HG02938 (cell line): ENCODE results near the gene ARFGAP3.

Source experiments
- ATAC-seq: cut with Tn5 transposase; IDR thresholded peaks from one replicate; pipeline ENCODE4 v1.9.1; 2021; ENCODE audit warnings: mild to moderate bottlenecking, moderate library complexity; ENCODE audit not compliant: unreplicated experiment

ARFGAP3 gene

DNA sequence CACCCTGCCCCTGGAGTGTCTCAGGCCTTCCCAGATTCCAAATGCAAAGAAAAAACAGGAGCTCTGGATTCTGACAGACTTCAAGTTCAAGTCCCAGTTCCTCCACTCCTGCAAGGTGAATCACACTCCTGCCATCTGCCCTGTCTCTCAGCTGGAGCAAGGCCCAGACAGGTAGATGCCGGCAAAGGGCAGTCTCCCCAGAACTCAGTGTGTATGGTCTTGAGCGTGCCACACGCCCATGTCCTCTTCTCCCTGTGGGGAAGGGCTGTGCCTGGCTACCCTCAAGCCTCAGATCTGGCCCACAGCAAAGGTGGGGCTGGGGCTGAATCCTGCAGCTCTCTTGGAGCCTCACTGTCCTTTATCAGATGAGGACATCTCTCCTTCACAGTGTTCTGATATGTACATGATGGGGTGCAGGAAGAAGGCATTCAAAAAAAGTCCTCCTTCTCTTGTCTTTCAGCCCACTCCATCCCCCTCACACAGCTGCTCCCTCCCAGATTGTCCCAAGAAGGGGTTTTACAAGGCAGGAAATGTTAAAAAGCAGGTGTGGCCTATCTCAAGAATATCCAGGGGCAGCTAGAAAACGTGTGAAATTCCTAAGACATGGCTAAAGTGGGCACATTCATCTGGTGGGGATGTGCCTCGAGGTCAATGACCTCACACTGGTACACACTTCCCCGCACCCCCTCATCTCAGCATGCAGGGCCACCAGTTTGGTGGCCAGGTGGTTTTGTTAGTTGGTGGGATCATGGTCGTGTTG is 27.7 kb upstream of the ARFGAP3 start:
- no peak for ATAC-seq

DNA sequence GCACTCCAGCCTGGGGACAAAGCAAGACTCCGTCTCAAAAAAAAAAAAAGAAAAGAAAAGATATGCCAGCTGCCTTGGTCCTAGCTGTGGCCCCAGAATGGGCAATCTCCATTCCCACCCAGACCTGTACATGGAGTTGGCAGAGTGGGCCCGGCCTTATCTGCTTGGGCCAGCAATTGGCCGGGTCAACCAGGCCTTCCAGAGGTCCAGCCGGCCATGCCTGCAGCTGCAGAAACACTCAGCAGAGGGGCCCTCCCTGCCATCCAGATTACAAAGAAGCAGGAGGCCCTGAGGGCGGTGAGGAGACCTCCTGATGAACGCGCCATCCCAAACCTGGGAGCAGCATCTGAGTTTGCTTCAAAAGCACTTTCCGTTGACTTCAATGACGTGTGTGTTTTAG is 26.9 kb upstream of the ARFGAP3 start:
- no peak for ATAC-seq

GRCh38 chr22:42883121-42883520 is 26.0 kb upstream of the ARFGAP3 start:
- ATAC-seq: no peak

- no peak for ATAC-seq
These were observed 25.0 kb upstream of the ARFGAP3 start for GRCh38 chr22:42881982-42882656.

DNA sequence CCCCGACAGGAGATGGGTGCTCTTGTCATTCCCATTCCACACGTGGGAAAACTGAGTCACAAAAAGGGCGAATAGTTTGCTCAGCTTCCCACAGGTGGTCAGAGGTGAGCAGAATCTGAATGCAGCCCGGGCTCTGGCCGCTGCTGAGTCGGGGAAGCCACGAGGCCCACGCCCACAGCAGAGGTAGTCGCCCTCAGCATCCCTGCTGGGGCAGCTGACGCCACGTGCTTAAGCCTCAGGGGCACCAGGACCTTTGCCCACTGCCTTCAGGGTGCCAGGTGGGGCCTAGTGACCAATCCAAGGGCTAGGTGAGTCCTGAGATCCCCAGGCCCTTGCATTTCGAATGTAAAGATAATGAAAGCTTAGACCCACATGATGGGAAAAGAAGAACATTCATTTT is 24.2 kb upstream of the ARFGAP3 start:
- ATAC-seq: no peak

GRCh38 chr22:42880815-42881214 is 23.7 kb upstream of the ARFGAP3 start:
- ATAC-seq: no peak

DNA sequence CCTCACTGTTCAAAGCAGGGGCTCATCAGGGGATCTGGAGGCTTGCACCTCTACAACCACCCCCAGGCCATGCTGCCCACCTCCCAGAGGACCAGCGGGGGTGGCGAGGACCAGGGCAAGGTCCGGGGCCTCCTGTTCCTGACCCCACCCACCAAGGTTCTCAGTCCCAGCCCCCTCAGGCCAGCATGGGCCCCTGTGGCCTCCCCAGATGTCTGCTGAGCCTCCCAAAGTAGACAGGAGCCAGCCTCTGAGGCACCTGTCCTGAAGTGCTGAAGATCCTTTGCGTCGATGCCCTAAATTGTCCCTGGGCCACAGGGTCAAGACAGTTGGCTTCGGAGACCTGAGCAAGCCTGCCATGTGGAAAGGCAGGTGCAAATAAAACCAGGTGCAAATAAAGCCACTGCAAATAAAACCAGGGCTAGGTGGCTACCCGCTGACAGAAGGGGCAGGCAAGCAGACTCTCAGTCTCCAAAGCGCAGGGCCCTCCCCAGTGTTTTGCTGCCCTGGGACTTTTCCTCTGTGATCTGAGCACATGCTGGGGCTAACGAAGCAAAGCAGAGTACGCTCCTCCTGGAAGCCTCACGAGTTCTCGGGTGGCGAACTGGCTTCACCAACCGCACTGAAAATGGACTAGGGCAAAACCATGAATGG is 22.4 kb upstream of the ARFGAP3 start:
- no peak for ATAC-seq

GRCh38 chr22:42878561-42879305 is 21.7 kb upstream of the ARFGAP3 start:
- no peak for ATAC-seq

DNA sequence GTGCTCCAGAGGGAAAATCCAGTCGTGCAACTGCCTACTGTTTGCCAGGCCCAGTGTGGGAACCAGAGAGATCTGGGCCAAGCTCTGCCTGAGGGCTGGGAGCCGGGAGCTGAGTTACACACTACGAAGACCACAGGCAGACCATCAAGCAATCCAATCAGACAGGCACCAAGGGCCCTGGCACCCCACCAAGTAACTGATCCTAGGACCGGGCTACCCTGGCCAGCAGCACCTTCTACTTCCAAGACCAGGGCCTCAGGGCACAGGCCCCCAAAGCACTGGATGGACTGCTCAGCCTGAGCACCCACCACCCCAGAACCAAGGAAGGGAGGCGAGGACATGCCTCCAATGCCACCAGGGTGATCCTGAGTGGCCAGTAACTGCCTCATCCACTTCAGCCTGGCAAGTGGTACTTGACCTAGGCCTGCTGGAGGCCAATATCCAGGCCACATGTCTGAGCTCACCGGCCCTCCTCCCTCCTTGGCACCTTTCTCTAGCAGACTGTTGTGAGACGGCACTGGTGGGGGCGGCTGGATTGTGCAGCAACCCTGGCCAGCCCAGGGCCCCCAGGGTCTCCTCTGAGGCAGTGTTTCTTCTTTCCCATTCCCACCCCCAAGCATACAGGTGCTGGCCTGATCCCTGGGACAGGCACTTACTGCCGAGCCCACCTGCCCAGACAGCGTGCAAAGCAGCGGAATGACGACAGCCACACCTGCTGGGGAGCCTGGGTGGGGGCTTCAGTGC is 20.7 kb upstream of the ARFGAP3 start:
- ATAC-seq: no peak

DNA sequence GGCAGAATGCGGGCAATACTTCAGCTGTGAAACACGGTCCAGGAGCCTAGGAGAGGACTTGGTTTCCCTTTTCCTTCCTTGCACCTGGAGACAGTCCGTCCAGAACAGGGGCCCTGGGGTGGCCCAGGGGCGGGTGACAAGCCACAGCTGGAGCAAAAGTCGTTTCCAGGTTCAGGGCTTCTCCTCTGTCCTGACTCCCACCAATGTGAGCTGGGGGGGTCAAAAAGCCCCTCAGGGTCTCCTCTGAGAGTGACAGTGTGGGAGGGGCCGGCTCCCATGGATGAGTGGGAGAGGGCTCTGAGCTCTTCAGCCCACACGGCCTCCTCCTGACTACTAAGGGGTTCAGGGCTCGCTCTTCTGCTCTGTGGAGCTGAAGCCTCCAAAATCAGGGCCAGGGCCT is 20.1 kb upstream of the ARFGAP3 start:
- no peak for ATAC-seq

GRCh38 chr22:42876041-42876440 is 19.0 kb upstream of the ARFGAP3 start:
- no peak for ATAC-seq

- no peak for ATAC-seq
These were observed 16.9 kb upstream of the ARFGAP3 start for GRCh38 chr22:42874010-42874409.

DNA sequence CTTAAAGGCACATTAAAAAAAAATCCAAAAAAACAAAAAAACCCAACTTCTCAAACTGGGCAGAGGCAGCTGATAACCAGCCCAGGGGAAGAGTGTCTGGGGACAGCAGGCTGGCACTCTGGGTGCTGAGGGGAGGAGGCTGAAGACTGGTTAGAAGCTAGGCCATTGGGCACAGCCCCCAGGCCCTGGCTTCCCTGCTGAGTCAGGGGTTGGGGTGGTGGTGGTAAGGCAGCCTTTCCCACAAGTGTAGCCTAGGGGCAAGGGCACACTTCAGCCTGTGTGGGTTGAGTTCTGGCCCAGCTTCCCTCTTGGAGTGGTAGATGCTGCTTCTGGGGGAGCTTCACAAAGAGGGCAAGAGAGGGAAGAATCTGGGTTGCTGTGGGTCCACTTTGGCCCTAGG is 16.3 kb upstream of the ARFGAP3 start:
- no peak for ATAC-seq

- no peak for ATAC-seq
These were observed 15.7 kb upstream of the ARFGAP3 start for GRCh38 chr22:42872821-42873220.

DNA sequence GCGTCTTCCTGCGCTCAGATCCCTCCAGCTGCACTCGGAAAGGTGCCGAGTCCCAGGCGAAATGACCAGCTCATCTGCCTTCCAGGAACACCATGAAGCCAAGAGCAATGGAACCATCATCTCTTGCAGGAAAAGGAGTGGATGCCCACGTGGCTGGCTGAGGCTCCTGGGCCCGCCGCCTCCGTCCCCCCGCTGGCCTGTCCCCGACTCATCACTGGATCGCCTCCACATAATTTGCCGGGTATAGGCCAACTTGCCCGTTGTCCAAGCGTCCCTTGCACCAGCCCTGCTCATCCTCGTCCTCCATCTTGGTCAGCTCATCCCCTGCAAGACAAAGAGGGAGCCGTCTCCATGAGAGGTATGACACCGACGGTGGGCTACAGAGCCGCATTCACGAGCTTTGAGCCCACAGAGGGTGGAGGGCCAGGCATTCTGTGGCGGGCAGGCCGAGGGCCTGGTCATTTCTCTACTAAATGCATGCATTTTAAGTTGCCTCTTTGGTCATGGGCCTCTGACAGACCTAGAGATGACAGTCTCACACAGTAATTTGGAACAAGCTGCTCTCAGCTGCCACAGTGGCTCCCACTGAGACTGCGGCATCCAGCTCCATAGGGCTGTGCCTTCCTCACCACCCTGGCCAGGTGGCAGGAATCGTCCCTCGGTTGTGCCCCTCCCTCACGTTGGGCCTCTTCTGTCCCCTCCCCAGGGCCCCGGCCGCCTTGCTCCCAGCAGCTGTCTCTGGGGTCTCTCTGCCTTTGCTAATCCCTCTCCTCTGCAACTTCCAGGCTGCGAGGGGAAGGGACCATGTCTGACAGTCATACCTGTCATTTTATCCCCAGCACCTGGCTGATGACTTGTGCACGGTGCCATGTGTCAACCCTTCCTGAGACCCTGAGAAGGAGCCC is 14.3 kb upstream of the ARFGAP3 start:
- no peak for ATAC-seq

GRCh38 chr22:42869888-42870480 is 12.9 kb upstream of the ARFGAP3 start:
- no peak for ATAC-seq

GRCh38 chr22:42869463-42869862 is 12.4 kb upstream of the ARFGAP3 start:
- ATAC-seq: no peak

GRCh38 chr22:42868751-42869251 is 11.7 kb upstream of the ARFGAP3 start:
- ATAC-seq: no peak

GRCh38 chr22:42866100-42866499 is 9.0 kb upstream of the ARFGAP3 start:
- ATAC-seq: no peak
